Stomach (tissue), 9 donors: Measurements from ENCODE around the gene FHL1. TPM values are rescaled to one million over a fixed set of nuclear protein-coding genes. Genes with fewer than 3 reads are reported as not detected.

Experiments
- DNase-seq, 2 donors: peaks; one replicate each; pipeline versions ENCODE4 v3.0.0 to v3.0.0-alpha.2; 2013 to 2019
- H3K27ac ChIP-seq, 5 donors: fragments of 200-600 bp in 4 of 5; sonication (generic) in 4 of 5; one replicate each; pipeline ENCODE4 v1.5.1; 2013 to 2019; ENCODE audit warnings: mild to moderate bottlenecking in 1 of 5, moderate library complexity in 1 of 5
- H3K27me3 ChIP-seq, 3 donors: fragments of 200-600 bp; sonication (generic); one replicate each; pipeline ENCODE4 v1.5.1; 2017 to 2019; ENCODE audit warnings: mixed run types in 1 of 3
- H3K36me3 ChIP-seq, 4 donors: fragments of 200-600 bp; sonication (generic); 1 replicate in 3 of 4; 2 replicates in 1 of 4; pipeline ENCODE4 v1.5.1; 2016 to 2019
- H3K4me1 ChIP-seq, 4 donors: fragments of 200-600 bp; sonication (generic); one replicate each; pipeline ENCODE4 v1.5.1; 2016 to 2019
- H3K4me3 ChIP-seq, 4 donors: fragments of 200-600 bp; sonication (generic) in 3 of 4; one replicate each; pipeline ENCODE4 v1.5.1; 2016 to 2019; ENCODE audit warnings: mild to moderate bottlenecking in 1 of 4
- H3K9me3 ChIP-seq, 4 donors: fragments of 200-600 bp; sonication (generic); one replicate each; pipeline ENCODE4 v1.5.1; 2016 to 2019
- EP300 ChIP-seq: sonication (generic); formaldehyde crosslinking; IDR thresholded peaks from one replicate; pipeline ENCODE4 v1.6.1; 2017; ENCODE audit warnings: antibody characterized with exemption
- POLR2A ChIP-seq, 4 donors: fragments of 450-650 bp; IDR thresholded peaks; one replicate each; pipeline ENCODE4 v1.6.1; 2016; ENCODE audit warnings: antibody characterized with exemption in 4 of 4, control low read depth in 2 of 4, mild to moderate bottlenecking in 1 of 4, moderate library complexity in 1 of 4
- POLR2AphosphoS5 ChIP-seq, 3 donors: sonication (generic); formaldehyde crosslinking; IDR thresholded peaks; one replicate each; pipeline ENCODE4 v1.6.1; 2016; ENCODE audit warnings: antibody characterized with exemption in 3 of 3
- WGBS, 5 donors: extraction: QIAGEN DNeasy Blood & Tissue Kit in 3 of 5; methylation state at CpG; one replicate each; pipeline versions ENCODE4 v1.1.5 to v1.1.7; 2013 to 2018; 5-methylcytosine and 5-hydroxymethylcytosine counted together
- intact Hi-C: fragments of 100-400 bp; cut with DNase I; formaldehyde crosslinking; loops from one replicate; pipeline ENCODE4 v1.15.1; 2023; ENCODE audit warnings: low total_unique reads
- polyA plus RNA-seq, 3 donors: library from polyadenylated mRNA; stranded (reverse); fragments of 200-250 nt; gene quantifications; one replicate each; pipeline ENCODE4 v1.2.3, GENCODE V29; 2013
- total RNA-seq, 5 donors: library from RNA; depleted of rRNA; stranded (reverse); fragments of >200 nt; gene quantifications; one replicate each; pipeline versions ENCODE4 v1.1.0 to v1.2.3, GENCODE V29; 2014 to 2016
- TF ChIP-seq, protein P1 (sequence below), 7 experiments: fragments of 450-650 bp in 4 of 7; fragments of 200-600 bp in 3 of 7; sonication (generic) in 3 of 7; IDR thresholded peaks; one replicate each; pipeline ENCODE4 v1.5.1; 2016 to 2019; ENCODE audit warnings: antibody characterized with exemption in 7 of 7, control low read depth in 2 of 7, mild to moderate bottlenecking in 1 of 7
- donor health status: healthy with polysubstance abuse.
- donor health status: Bipolar disorder and iron deficiency.
- donor health status: healthy.

Gene FHL1
- total and polyA plus RNA-seq, 8 donors = 101 to 1,286 (median 337) TPM

GRCh38 chrX:136186023-136186413 lies 38.7 kb downstream of the FHL1 start:
- WGBS, 5 donors = 53 to 66% (median 60%) methylated on average over 3 of the region's 3 CpGs
- DNase-seq = no peak
- Histone ChIP-seq H3K36me3 (no peaks in the 10 kb centered on the region), H3K9me3 (no peaks in the 10 kb centered on the region), H3K27me3 (peaks cover 0 to 5% (median 0%) of the 10 kb centered on the region in 3 donors), H3K27ac (peak overlapping the region in 4 of 5 donors; percentile 17 to 86 (median 42)), H3K4me3 (no peak overlapping the region), H3K4me1 (peaks cover 0 to 33% (median 14%) of the 10 kb centered on the region in 4 donors)
- intact Hi-C loops = no loop called here
- no peak for TF ChIP-seq POLR2AphosphoS5 (IDR thresholded peaks at IDR 0.05)
- TF ChIP-seq POLR2A (IDR thresholded peaks at IDR 0.05) = no peak
- TF ChIP-seq, protein P1, sequence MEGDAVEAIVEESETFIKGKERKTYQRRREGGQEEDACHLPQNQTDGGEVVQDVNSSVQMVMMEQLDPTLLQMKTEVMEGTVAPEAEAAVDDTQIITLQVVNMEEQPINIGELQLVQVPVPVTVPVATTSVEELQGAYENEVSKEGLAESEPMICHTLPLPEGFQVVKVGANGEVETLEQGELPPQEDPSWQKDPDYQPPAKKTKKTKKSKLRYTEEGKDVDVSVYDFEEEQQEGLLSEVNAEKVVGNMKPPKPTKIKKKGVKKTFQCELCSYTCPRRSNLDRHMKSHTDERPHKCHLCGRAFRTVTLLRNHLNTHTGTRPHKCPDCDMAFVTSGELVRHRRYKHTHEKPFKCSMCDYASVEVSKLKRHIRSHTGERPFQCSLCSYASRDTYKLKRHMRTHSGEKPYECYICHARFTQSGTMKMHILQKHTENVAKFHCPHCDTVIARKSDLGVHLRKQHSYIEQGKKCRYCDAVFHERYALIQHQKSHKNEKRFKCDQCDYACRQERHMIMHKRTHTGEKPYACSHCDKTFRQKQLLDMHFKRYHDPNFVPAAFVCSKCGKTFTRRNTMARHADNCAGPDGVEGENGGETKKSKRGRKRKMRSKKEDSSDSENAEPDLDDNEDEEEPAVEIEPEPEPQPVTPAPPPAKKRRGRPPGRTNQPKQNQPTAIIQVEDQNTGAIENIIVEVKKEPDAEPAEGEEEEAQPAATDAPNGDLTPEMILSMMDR (IDR thresholded peaks at IDR 0.05) = no peak

DNA sequence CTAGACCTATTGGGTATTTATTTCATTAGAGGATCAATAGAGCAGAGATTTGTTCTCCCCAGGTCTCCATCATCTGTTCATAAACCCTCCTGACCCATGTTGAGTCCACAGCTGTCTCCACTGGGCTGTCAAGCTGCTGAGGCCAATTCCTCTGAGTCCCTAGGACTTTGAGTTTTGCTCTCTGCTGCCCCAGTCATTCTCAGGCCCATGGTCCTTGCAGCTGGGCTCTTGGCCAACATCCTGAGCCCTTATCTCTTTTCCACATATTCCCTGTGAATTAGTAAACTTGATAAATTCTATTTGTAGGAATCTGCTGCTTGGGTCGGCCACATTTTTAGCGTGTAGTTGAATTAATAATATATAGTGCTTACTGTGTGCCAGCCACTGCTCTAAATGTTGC lies 41.9 kb downstream of the FHL1 start:
- WGBS, 5 donors = 24 to 38% (median 29%) methylated on average over 2 of the region's 2 CpGs
- peaks cover 4 to 49% (median 17%) of the 10 kb centered on the region in 4 donors for H3K4me1 ChIP-seq
- TF ChIP-seq, protein P1 (IDR thresholded peaks at IDR 0.05) = no peak
- TF ChIP-seq POLR2A (IDR thresholded peaks at IDR 0.05) (no peak), POLR2AphosphoS5 (IDR thresholded peaks at IDR 0.05) (no peak), EP300 (no peak)
- intact Hi-C loops = no loop called here
- H3K36me3 ChIP-seq = no peaks in the 10 kb centered on the region
- peak overlapping the region in 3 of 5 donors; percentile 33 to 84 (median 78) for H3K27ac ChIP-seq
- no peaks in the 10 kb centered on the region for H3K9me3 ChIP-seq
- H3K27me3 ChIP-seq = no peaks in the 10 kb centered on the region
- DNase-seq = peak in 1 of 2 donors; percentile 32
- H3K4me3 ChIP-seq = no peak overlapping the region

- WGBS, 5 donors = 30 to 62% (median 54%) methylated on average over 10 of the region's 10 CpGs
- Histone ChIP-seq H3K4me1 (peaks cover 4 to 56% (median 21%) of the 10 kb centered on the region in 4 donors), H3K4me3 (no peak overlapping the region), H3K36me3 (no peaks in the 10 kb centered on the region), H3K9me3 (no peaks in the 10 kb centered on the region), H3K27ac (peak overlapping the region; percentile 18 to 84 (median 38)), H3K27me3 (no peaks in the 10 kb centered on the region)
- no peak for TF ChIP-seq POLR2A (IDR thresholded peaks at IDR 0.05)
- peak; percentile 86 for TF ChIP-seq EP300
- peak in 2 of 3 donors; percentile 28 to 59 for TF ChIP-seq POLR2AphosphoS5 (IDR thresholded peaks at IDR 0.05)
- TF ChIP-seq, protein P1 (IDR thresholded peaks at IDR 0.05) = no peak
- intact Hi-C loops = no loop called here
- no peak for DNase-seq
These were observed 42.8 kb downstream of the FHL1 start for GRCh38 chrX:136190038-136190713.

- intact Hi-C loops = no loop called here
- 72 to 81% (median 79%) methylated on average over 6 of the region's 6 CpGs for WGBS, 5 donors
- Histone ChIP-seq H3K36me3 (no peaks in the 10 kb centered on the region), H3K27ac (peak overlapping the region in 4 of 5 donors; percentile 44 to 84 (median 66)), H3K4me1 (peaks cover 4 to 54% (median 25%) of the 10 kb centered on the region in 4 donors), H3K4me3 (no peak overlapping the region), H3K9me3 (no peaks in the 10 kb centered on the region), H3K27me3 (no peaks in the 10 kb centered on the region)
- no peak for DNase-seq
- TF ChIP-seq POLR2A (IDR thresholded peaks at IDR 0.05) = no peak
These were observed 43.8 kb downstream of the FHL1 start for GRCh38 chrX:136191171-136191570.

- intact Hi-C loops = no loop called here
- H3K36me3 ChIP-seq = no peaks in the 10 kb centered on the region
- peak overlapping the region in 4 of 5 donors; percentile 44 to 84 (median 66) for H3K27ac ChIP-seq
- H3K4me3 ChIP-seq = no peak overlapping the region
- peaks cover 4 to 54% (median 25%) of the 10 kb centered on the region in 4 donors for H3K4me1 ChIP-seq
- no peaks in the 10 kb centered on the region for H3K9me3 ChIP-seq
- no peaks in the 10 kb centered on the region for H3K27me3 ChIP-seq
- DNase-seq = no peak
- WGBS, 5 donors = 68 to 89% (median 81%) methylated on average over 2 of the region's 2 CpGs
- no peak for TF ChIP-seq POLR2A (IDR thresholded peaks at IDR 0.05)
These were observed 44.8 kb downstream of the FHL1 start for GRCh38 chrX:136192135-136192534.
